Measurements from ENCODE around the gene CDC14A. TPM values are rescaled to one million over a fixed set of nuclear protein-coding genes. Genes with fewer than 3 reads are reported as not detected.

CDC14A gene
- total RNA-seq, 1 experiment from 2014 or later = 11.1 TPM

- DNase-seq (ENCODE audit: low spot score) (no peak), ATAC-seq (no peak)
- H3K4me3 Mint-ChIP-seq = no peak overlapping the region
- no peaks in the 10 kb centered on the region for H3K4me1 Mint-ChIP-seq
- TF ChIP-seq ARID4B (CRISPR knock-in tag; IDR thresholded peaks at IDR 0.05; ENCODE audit: borderline replicate concordance) (no peak), ELF4 (CRISPR knock-in tag; IDR thresholded peaks at IDR 0.05; ENCODE audit: low read depth) (no peak), CTCF (IDR thresholded peaks at IDR 0.05) (no peak), ZNF232 (CRISPR knock-in tag; IDR thresholded peaks at IDR 0.05) (no peak), SOX15 (CRISPR knock-in tag; IDR thresholded peaks at IDR 0.05) (no peak), PREB (CRISPR knock-in tag; IDR thresholded peaks at IDR 0.05; ENCODE audit: borderline replicate concordance) (no peak), JAZF1 (CRISPR knock-in tag; IDR thresholded peaks at IDR 0.05) (no peak), GTF2I (CRISPR knock-in tag; conservative IDR thresholded peaks at IDR 0.05) (no peak), ZNF396 (CRISPR knock-in tag; IDR thresholded peaks at IDR 0.05; ENCODE audit: borderline replicate concordance) (no peak), ESRRA (CRISPR knock-in tag; IDR thresholded peaks at IDR 0.05; ENCODE audit: borderline replicate concordance) (no peak), ATF6 (CRISPR knock-in tag; IDR thresholded peaks at IDR 0.05) (no peak), ZNF425 (CRISPR knock-in tag; conservative IDR thresholded peaks at IDR 0.05) (no peak), ZNF138 (CRISPR knock-in tag; conservative IDR thresholded peaks at IDR 0.05) (no peak), ATF3 (CRISPR knock-in tag; conservative IDR thresholded peaks at IDR 0.05) (no peak), RORB (CRISPR knock-in tag; IDR thresholded peaks at IDR 0.05) (no peak)
- peaks cover 37% of the 10 kb centered on the region for H3K27me3 Mint-ChIP-seq (ENCODE audit: low read depth)
- no peak overlapping the region for H3K27ac Mint-ChIP-seq
- ChIA-PET POLR2A (no interaction called here), CTCF (no interaction called here)
- no peaks in the 10 kb centered on the region for H3K9me3 Mint-ChIP-seq
- no peaks in the 10 kb centered on the region for H3K36me3 Mint-ChIP-seq
These were observed 192.5 kb downstream of the CDC14A start for GRCh38 chr1:100544791-100545190.
